ENCODE results near the gene GAPDH. TPM values are rescaled to one million over a fixed set of nuclear protein-coding genes. Genes with fewer than 3 reads are reported as not detected.
A peak's percentile ranks its signal among the peaks of the same experiment; 100 is the strongest.

Gene GAPDH
- total RNA-seq, 1 donor from 2014 or later = 2,078 TPM

DNA sequence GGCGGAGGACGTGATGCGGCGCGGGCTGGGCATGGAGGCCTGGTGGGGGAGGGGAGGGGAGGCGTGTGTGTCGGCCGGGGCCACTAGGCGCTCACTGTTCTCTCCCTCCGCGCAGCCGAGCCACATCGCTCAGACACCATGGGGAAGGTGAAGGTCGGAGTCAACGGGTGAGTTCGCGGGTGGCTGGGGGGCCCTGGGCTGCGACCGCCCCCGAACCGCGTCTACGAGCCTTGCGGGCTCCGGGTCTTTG lies 303 bp downstream of the GAPDH start:
- TF ChIP-seq, protein P1, sequence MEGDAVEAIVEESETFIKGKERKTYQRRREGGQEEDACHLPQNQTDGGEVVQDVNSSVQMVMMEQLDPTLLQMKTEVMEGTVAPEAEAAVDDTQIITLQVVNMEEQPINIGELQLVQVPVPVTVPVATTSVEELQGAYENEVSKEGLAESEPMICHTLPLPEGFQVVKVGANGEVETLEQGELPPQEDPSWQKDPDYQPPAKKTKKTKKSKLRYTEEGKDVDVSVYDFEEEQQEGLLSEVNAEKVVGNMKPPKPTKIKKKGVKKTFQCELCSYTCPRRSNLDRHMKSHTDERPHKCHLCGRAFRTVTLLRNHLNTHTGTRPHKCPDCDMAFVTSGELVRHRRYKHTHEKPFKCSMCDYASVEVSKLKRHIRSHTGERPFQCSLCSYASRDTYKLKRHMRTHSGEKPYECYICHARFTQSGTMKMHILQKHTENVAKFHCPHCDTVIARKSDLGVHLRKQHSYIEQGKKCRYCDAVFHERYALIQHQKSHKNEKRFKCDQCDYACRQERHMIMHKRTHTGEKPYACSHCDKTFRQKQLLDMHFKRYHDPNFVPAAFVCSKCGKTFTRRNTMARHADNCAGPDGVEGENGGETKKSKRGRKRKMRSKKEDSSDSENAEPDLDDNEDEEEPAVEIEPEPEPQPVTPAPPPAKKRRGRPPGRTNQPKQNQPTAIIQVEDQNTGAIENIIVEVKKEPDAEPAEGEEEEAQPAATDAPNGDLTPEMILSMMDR (IDR thresholded peaks at IDR 0.05; ENCODE audit: unreplicated experiment) = no peak
- peak overlapping the region; percentile 89 for H3K27ac Mint-ChIP-seq
- peak overlapping the region; percentile 91 for H3K4me3 Mint-ChIP-seq
- no peak for DNase-seq (ENCODE audit: low spot score in 2 of 2, unreplicated experiment in 2 of 2)
- no peaks in the 10 kb centered on the region for H3K27me3 Mint-ChIP-seq (ENCODE audit: low read depth)
- no peaks in the 10 kb centered on the region for H3K9me3 Mint-ChIP-seq
- H3K4me1 Mint-ChIP-seq = peaks cover 59% of the 10 kb centered on the region
- peaks cover 24% of the 10 kb centered on the region for H3K36me3 Mint-ChIP-seq

DNA sequence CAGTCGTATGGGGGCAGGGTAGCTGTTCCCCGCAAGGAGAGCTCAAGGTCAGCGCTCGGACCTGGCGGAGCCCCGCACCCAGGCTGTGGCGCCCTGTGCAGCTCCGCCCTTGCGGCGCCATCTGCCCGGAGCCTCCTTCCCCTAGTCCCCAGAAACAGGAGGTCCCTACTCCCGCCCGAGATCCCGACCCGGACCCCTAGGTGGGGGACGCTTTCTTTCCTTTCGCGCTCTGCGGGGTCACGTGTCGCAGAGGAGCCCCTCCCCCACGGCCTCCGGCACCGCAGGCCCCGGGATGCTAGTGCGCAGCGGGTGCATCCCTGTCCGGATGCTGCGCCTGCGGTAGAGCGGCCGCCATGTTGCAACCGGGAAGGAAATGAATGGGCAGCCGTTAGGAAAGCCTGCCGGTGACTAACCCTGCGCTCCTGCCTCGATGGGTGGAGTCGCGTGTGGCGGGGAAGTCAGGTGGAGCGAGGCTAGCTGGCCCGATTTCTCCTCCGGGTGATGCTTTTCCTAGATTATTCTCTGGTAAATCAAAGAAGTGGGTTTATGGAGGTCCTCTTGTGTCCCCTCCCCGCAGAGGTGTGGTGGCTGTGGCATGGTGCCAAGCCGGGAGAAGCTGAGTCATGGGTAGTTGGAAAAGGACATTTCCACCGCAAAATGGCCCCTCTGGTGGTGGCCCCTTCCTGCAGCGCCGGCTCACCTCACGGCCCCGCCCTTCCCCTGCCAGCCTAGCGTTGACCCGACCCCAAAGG lies 804 bp downstream of the GAPDH start:
- no peaks in the 10 kb centered on the region for H3K9me3 Mint-ChIP-seq
- peaks cover 59% of the 10 kb centered on the region for H3K4me1 Mint-ChIP-seq
- H3K27me3 Mint-ChIP-seq (ENCODE audit: low read depth) = no peaks in the 10 kb centered on the region
- TF ChIP-seq, protein P1 (IDR thresholded peaks at IDR 0.05; ENCODE audit: unreplicated experiment) = no peak
- H3K36me3 Mint-ChIP-seq = peaks cover 22% of the 10 kb centered on the region
- peak in 1 of 2 experiments; percentile 73 for DNase-seq (ENCODE audit: low spot score in 2 of 2, unreplicated experiment in 2 of 2)
- H3K4me3 Mint-ChIP-seq = peak overlapping the region; percentile 91
- peak overlapping the region; percentile 89 for H3K27ac Mint-ChIP-seq

DNA sequence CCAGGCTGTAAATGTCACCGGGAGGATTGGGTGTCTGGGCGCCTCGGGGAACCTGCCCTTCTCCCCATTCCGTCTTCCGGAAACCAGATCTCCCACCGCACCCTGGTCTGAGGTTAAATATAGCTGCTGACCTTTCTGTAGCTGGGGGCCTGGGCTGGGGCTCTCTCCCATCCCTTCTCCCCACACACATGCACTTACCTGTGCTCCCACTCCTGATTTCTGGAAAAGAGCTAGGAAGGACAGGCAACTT lies 1.3 kb downstream of the GAPDH start:
- no peaks in the 10 kb centered on the region for H3K27me3 Mint-ChIP-seq (ENCODE audit: low read depth)
- H3K27ac Mint-ChIP-seq = peak overlapping the region; percentile 89
- H3K36me3 Mint-ChIP-seq = peaks cover 17% of the 10 kb centered on the region
- TF ChIP-seq, protein P1 (IDR thresholded peaks at IDR 0.05; ENCODE audit: unreplicated experiment) = no peak
- H3K4me3 Mint-ChIP-seq = peak overlapping the region; percentile 91
- peaks cover 59% of the 10 kb centered on the region for H3K4me1 Mint-ChIP-seq
- DNase-seq (ENCODE audit: low spot score in 2 of 2, unreplicated experiment in 2 of 2) = no peak
- no peaks in the 10 kb centered on the region for H3K9me3 Mint-ChIP-seq

GRCh38 chr12:6535960-6536847 lies 1.9 kb downstream of the GAPDH start:
- Mint-ChIP-seq H3K9me3 (no peaks in the 10 kb centered on the region), H3K4me3 (peak overlapping the region; percentile 91), H3K4me1 (peaks cover 60% of the 10 kb centered on the region), H3K27ac (peak overlapping the region; percentile 89), H3K36me3 (peaks cover 13% of the 10 kb centered on the region), H3K27me3 (ENCODE audit: low read depth) (no peaks in the 10 kb centered on the region)
- TF ChIP-seq, protein P1 (IDR thresholded peaks at IDR 0.05; ENCODE audit: unreplicated experiment) = no peak
- DNase-seq (ENCODE audit: low spot score in 2 of 2, unreplicated experiment in 2 of 2) = no peak

DNA sequence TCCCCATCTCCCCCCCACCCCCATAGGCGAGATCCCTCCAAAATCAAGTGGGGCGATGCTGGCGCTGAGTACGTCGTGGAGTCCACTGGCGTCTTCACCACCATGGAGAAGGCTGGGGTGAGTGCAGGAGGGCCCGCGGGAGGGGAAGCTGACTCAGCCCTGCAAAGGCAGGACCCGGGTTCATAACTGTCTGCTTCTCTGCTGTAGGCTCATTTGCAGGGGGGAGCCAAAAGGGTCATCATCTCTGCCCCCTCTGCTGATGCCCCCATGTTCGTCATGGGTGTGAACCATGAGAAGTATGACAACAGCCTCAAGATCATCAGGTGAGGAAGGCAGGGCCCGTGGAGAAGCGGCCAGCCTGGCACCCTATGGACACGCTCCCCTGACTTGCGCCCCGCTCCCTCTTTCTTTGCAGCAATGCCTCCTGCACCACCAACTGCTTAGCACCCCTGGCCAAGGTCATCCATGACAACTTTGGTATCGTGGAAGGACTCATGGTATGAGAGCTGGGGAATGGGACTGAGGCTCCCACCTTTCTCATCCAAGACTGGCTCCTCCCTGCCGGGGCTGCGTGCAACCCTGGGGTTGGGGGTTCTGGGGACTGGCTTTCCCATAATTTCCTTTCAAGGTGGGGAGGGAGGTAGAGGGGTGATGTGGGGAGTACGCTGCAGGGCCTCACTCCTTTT lies 2.7 kb downstream of the GAPDH start:
- Mint-ChIP-seq H3K36me3 (peaks cover 12% of the 10 kb centered on the region), H3K4me3 (peak overlapping the region; percentile 91), H3K27me3 (ENCODE audit: low read depth) (no peaks in the 10 kb centered on the region), H3K27ac (peak overlapping the region; percentile 50), H3K9me3 (no peaks in the 10 kb centered on the region), H3K4me1 (peaks cover 65% of the 10 kb centered on the region)
- TF ChIP-seq, protein P1 (IDR thresholded peaks at IDR 0.05; ENCODE audit: unreplicated experiment) = no peak
- no peak for DNase-seq (ENCODE audit: low spot score in 2 of 2, unreplicated experiment in 2 of 2)

All from mesothelial cell of epicardium (in vitro differentiated cells).